Ectodermal cell (in vitro differentiated cells): ENCODE measurements around the gene ENTPD1.

ENCODE experiments used
- H3K27ac ChIP-seq: 2 replicates; pipeline ENCODE4 v1.7.0; 2013; ENCODE audit warnings: mild to moderate bottlenecking, low read depth, low read length; ENCODE audit not compliant: insufficient read depth, poor library complexity, severe bottlenecking
- H3K27me3 ChIP-seq: 2 replicates; pipeline ENCODE4 v1.7.0; 2013; ENCODE audit warnings: mild to moderate bottlenecking, low read length; ENCODE audit not compliant: insufficient read depth, control insufficient read depth, poor library complexity, severe bottlenecking
- H3K36me3 ChIP-seq: one replicate; pipeline ENCODE4 v1.7.0; 2013; ENCODE audit warnings: low read length; ENCODE audit not compliant: control insufficient read depth, insufficient read depth
- H3K4me1 ChIP-seq: one replicate; pipeline ENCODE4 v1.7.0; 2013; ENCODE audit warnings: low read length; ENCODE audit not compliant: control insufficient read depth, insufficient read depth
- H3K4me3 ChIP-seq: 2 replicates; pipeline ENCODE4 v1.7.0; 2013; ENCODE audit warnings: low read depth, low read length, control low read depth; ENCODE audit not compliant: insufficient read depth
- H3K9me3 ChIP-seq: 2 replicates; pipeline ENCODE4 v1.7.0; 2013; ENCODE audit warnings: mild to moderate bottlenecking, low read length, moderate library complexity; ENCODE audit not compliant: control insufficient read depth
- WGBS, 2 experiments: methylation state at CpG; one replicate each; pipeline ENCODE4 v1.1.7; 2013; ENCODE audit warnings: missing lambda C conversion rate in 2 of 2; 5-methylcytosine and 5-hydroxymethylcytosine counted together

ENTPD1 gene

GRCh38 chr10:95836610-95837355 lies 80.8 kb downstream of the ENTPD1 start:
- peaks cover 6% of the 10 kb centered on the region for H3K4me1 ChIP-seq
- 86 to 88% methylated on average over 5 of the region's 5 CpGs for WGBS, 2 experiments
- no peaks in the 10 kb centered on the region for H3K27me3 ChIP-seq
- H3K4me3 ChIP-seq: no peak overlapping the region
- H3K27ac ChIP-seq: no peak overlapping the region
- H3K9me3 ChIP-seq: no peaks in the 10 kb centered on the region
- H3K36me3 ChIP-seq: no peaks in the 10 kb centered on the region

GRCh38 chr10:95837356-95837776 lies 81.4 kb downstream of the ENTPD1 start:
- Histone ChIP-seq H3K27ac (no peak overlapping the region), H3K9me3 (no peaks in the 10 kb centered on the region), H3K4me1 (peaks cover 6% of the 10 kb centered on the region), H3K27me3 (no peaks in the 10 kb centered on the region), H3K36me3 (no peaks in the 10 kb centered on the region), H3K4me3 (no peak overlapping the region)
- WGBS, 2 experiments: 17 to 43% methylated on average over 1 of the region's 1 CpG

GRCh38 chr10:95837783-95838182 lies 81.8 kb downstream of the ENTPD1 start:
- 94 to 95% methylated on average over 3 of the region's 3 CpGs for WGBS, 2 experiments
- Histone ChIP-seq H3K4me1 (peaks cover 6% of the 10 kb centered on the region), H3K36me3 (no peaks in the 10 kb centered on the region), H3K27ac (no peak overlapping the region), H3K27me3 (no peaks in the 10 kb centered on the region), H3K9me3 (no peaks in the 10 kb centered on the region), H3K4me3 (no peak overlapping the region)

GRCh38 chr10:95840121-95840520 lies 84.2 kb downstream of the ENTPD1 start:
- Histone ChIP-seq H3K4me3 (no peak overlapping the region), H3K36me3 (no peaks in the 10 kb centered on the region), H3K27ac (no peak overlapping the region), H3K27me3 (no peaks in the 10 kb centered on the region), H3K9me3 (no peaks in the 10 kb centered on the region), H3K4me1 (peaks cover 6% of the 10 kb centered on the region)
- 95% methylated on average over 2 of the region's 2 CpGs for WGBS, 2 experiments

GRCh38 chr10:95840681-95841080 lies 84.7 kb downstream of the ENTPD1 start:
- no peaks in the 10 kb centered on the region for H3K36me3 ChIP-seq
- no peak overlapping the region for H3K4me3 ChIP-seq
- no peak overlapping the region for H3K27ac ChIP-seq
- H3K4me1 ChIP-seq: peaks cover 6% of the 10 kb centered on the region
- H3K27me3 ChIP-seq: no peaks in the 10 kb centered on the region
- no peaks in the 10 kb centered on the region for H3K9me3 ChIP-seq
- WGBS, 2 experiments: 60 to 87% methylated on average over 1 of the region's 1 CpG

- Histone ChIP-seq H3K27me3 (no peaks in the 10 kb centered on the region), H3K36me3 (no peaks in the 10 kb centered on the region), H3K4me1 (peaks cover 6% of the 10 kb centered on the region), H3K27ac (no peak overlapping the region), H3K9me3 (no peaks in the 10 kb centered on the region), H3K4me3 (no peak overlapping the region)
- 66 to 71% methylated on average over 6 to 7 of the region's 7 CpGs for WGBS, 2 experiments
Observed at GRCh38 chr10:95841661-95842498, 85.9 kb downstream of the ENTPD1 start.

- Histone ChIP-seq H3K4me1 (no peaks in the 10 kb centered on the region), H3K27me3 (no peaks in the 10 kb centered on the region), H3K4me3 (no peak overlapping the region), H3K9me3 (no peaks in the 10 kb centered on the region), H3K27ac (no peak overlapping the region), H3K36me3 (no peaks in the 10 kb centered on the region)
- WGBS, 2 experiments: 92 to 97% methylated on average over 2 to 3 of the region's 3 CpGs
Observed at GRCh38 chr10:95845411-95845810, 89.4 kb downstream of the ENTPD1 start.

GRCh38 chr10:95847007-95847406 lies 91.0 kb downstream of the ENTPD1 start:
- Histone ChIP-seq H3K4me1 (no peaks in the 10 kb centered on the region), H3K36me3 (no peaks in the 10 kb centered on the region), H3K9me3 (no peaks in the 10 kb centered on the region), H3K27me3 (no peaks in the 10 kb centered on the region), H3K4me3 (no peak overlapping the region), H3K27ac (no peak overlapping the region)

- WGBS, 2 experiments: 84% methylated on average over 2 of the region's 2 CpGs
Observed at GRCh38 chr10:95848841-95849240, 92.9 kb downstream of the ENTPD1 start.

GRCh38 chr10:95850791-95851190 lies 94.8 kb downstream of the ENTPD1 start:
- no peaks in the 10 kb centered on the region for H3K4me1 ChIP-seq
- H3K27ac ChIP-seq: no peak overlapping the region
- H3K36me3 ChIP-seq: no peaks in the 10 kb centered on the region
- H3K4me3 ChIP-seq: no peak overlapping the region
- no peaks in the 10 kb centered on the region for H3K9me3 ChIP-seq
- no peaks in the 10 kb centered on the region for H3K27me3 ChIP-seq

More at GRCh38 chr10:95848841-95849240, 92.9 kb downstream of the ENTPD1 start:
- Histone ChIP-seq H3K27me3 (no peaks in the 10 kb centered on the region), H3K36me3 (no peaks in the 10 kb centered on the region), H3K27ac (no peak overlapping the region), H3K4me3 (no peak overlapping the region), H3K9me3 (no peaks in the 10 kb centered on the region), H3K4me1 (no peaks in the 10 kb centered on the region)
